Panc1 (cell line): ENCODE results near the gene ATP13A4. TPM values are rescaled to one million over a fixed set of nuclear protein-coding genes. Genes with fewer than 3 reads are reported as not detected.

Experiments
- ATAC-seq: fragments of 200-7000 bp; cut with Tn5 transposase; 2 replicates; pipeline ENCODE4 v1.9.1; 2020; ENCODE audit warnings: mild to moderate bottlenecking, moderate library complexity
- BruUV-seq: library from RNA; stranded (reverse); fragments of 400-500 nt; replicated peaks from 2 replicates; lab custom pipeline; 2021; lab: Mats Ljungman, UMichigan
- CTCF ChIA-PET: fragments of 300-600 bp; sonication (Branson Sonifier 250); formaldehyde crosslinking; loops from one replicate; lab custom pipeline; 2022; ENCODE audit warnings: antibody characterized with exemption; lab: Charles Lee
- POLR2A ChIA-PET: fragments of 300-600 bp; sonication (Branson Sonifier 250); formaldehyde crosslinking; loops from one replicate; lab custom pipeline; 2022; ENCODE audit warnings: antibody characterized with exemption; lab: Charles Lee
- DNase-seq: peaks from one replicate; pipeline ENCODE4 v3.0.0-alpha.2; 2010; ENCODE audit warnings: low read depth, low spot score
- H3K27ac ChIP-seq: 2 replicates; pipeline ENCODE4 v1.5.1; 2011; ENCODE audit warnings: mild to moderate bottlenecking, low read length, inconsistent platforms
- H3K27me3 ChIP-seq: fragments of 200-500 bp; sonication (Bioruptor generic); 2 replicates; pipeline ENCODE4 v1.6.0; 2014; ENCODE audit warnings: low read length, inconsistent platforms; ENCODE audit not compliant: control insufficient read depth, insufficient read depth
- H3K36me3 ChIP-seq: fragments of 200-500 bp; sonication (Bioruptor generic); 2 replicates; pipeline ENCODE4 v1.5.1; 2014; ENCODE audit warnings: inconsistent platforms, mild to moderate bottlenecking, low read length, moderate library complexity; ENCODE audit not compliant: control insufficient read depth, insufficient read depth
- H3K4me1 ChIP-seq: 2 replicates; pipeline ENCODE4 v1.5.1; 2011; ENCODE audit warnings: inconsistent platforms, mild to moderate bottlenecking, low read length, moderate library complexity; ENCODE audit not compliant: control insufficient read depth, insufficient read depth
- H3K4me3 ChIP-seq, 2 experiments: 2 replicates each; pipeline ENCODE4 v1.5.1; 2011 to 2012; ENCODE audit warnings: low read depth in 2 of 2, low read length in 2 of 2, mild to moderate bottlenecking in 2 of 2, inconsistent platforms in 1 of 2, moderate library complexity in 1 of 2
- H3K9me3 ChIP-seq: fragments of 200-500 bp; sonication (Bioruptor generic); 2 replicates; pipeline ENCODE4 v1.5.1; 2014; ENCODE audit warnings: low read depth, mild to moderate bottlenecking, inconsistent platforms, low read length, moderate library complexity; ENCODE audit not compliant: control insufficient read depth, insufficient read depth
- CTCF ChIP-seq: fragments of 450-650 bp; IDR thresholded peaks from 2 replicates; pipeline ENCODE4 v1.5.1; 2017; ENCODE audit warnings: mild to moderate bottlenecking
- POLR2AphosphoS5 ChIP-seq: IDR thresholded peaks from 2 replicates; pipeline ENCODE4 v1.6.1; 2012; ENCODE audit warnings: mild to moderate bottlenecking, low read depth, low read length, moderate library complexity
- REST ChIP-seq, 2 experiments: IDR thresholded peaks; 2 replicates each; pipeline ENCODE4 v1.6.1; 2011 to 2012; ENCODE audit warnings: low read depth in 2 of 2, control low read depth in 1 of 2, low read length in 1 of 2, mild to moderate bottlenecking in 1 of 2, moderate library complexity in 1 of 2; ENCODE audit not compliant: insufficient read depth in 1 of 2
- SIN3A ChIP-seq: IDR thresholded peaks from 2 replicates; pipeline ENCODE4 v1.6.1; 2012; ENCODE audit warnings: low read depth, mild to moderate bottlenecking, low read length, moderate library complexity, borderline replicate concordance; ENCODE audit not compliant: insufficient read depth
- TCF7L2 ChIP-seq: IDR thresholded peaks from 2 replicates; pipeline ENCODE4 v1.6.1; 2011; ENCODE audit warnings: mild to moderate bottlenecking, low read depth, low read length, inconsistent platforms
- in situ Hi-C: cut with HindIII; loops from 2 replicates; pipeline ENCODE4 v1.10.0; 2016; ENCODE audit warnings: low sequenced_read_pairs, low pct_unique_long_range_greater_than_20kb
- intact Hi-C: fragments of 100-400 bp; cut with micrococcal nuclease; formaldehyde crosslinking; loops from one replicate; pipeline ENCODE4 v1.10.0; 2022; ENCODE audit not compliant: unreplicated experiment
- total RNA-seq: library from RNA; stranded (reverse); gene quantifications from one replicate; pipeline ENCODE4 v1.2.1, GENCODE V29; 2021; ENCODE audit not compliant: unreplicated experiment

The ATP13A4 gene
- total RNA-seq, 1 experiment from 2014 or later = not detected

GRCh38 chr3:193594946-193595689 lies 40.4 kb upstream of the ATP13A4 start:
- TF ChIP-seq SIN3A = no peak
- TF ChIP-seq POLR2AphosphoS5 = no peak
- no peak for TF ChIP-seq CTCF
- TF ChIP-seq TCF7L2 = no peak
- TF ChIP-seq REST (IDR thresholded peaks at IDR 0.05; ENCODE audit: insufficient read depth in 1 of 2, low read depth in 2 of 2, low read length in 1 of 2) = no peak
- BruUV-seq = TSS peak; percentile 64
- H3K36me3 ChIP-seq = peaks cover 4% of the 10 kb centered on the region; the same call in 1 of the 2 replicates
- ChIA-PET POLR2A (no interaction called here), CTCF (no interaction called here)
- peak overlapping the region in 1 of 2 experiments; percentile 96; a peak in 2 of 4 replicates for H3K4me3 ChIP-seq
- no peaks in the 10 kb centered on the region for H3K9me3 ChIP-seq
- no peaks in the 10 kb centered on the region for H3K27me3 ChIP-seq
- ATAC-seq (no peak), DNase-seq (no peak)
- peaks cover 12% of the 10 kb centered on the region; the same call in 1 of the 2 replicates for H3K4me1 ChIP-seq
- intact Hi-C loops (no loop called here), in situ Hi-C loops (no loop called here)
- H3K27ac ChIP-seq = no peak overlapping the region

GRCh38 chr3:193593668-193594030 lies 39.0 kb upstream of the ATP13A4 start:
- POLR2A ChIA-PET = no interaction called here
- H3K9me3 ChIP-seq = no peaks in the 10 kb centered on the region
- ATAC-seq (no peak), DNase-seq (no peak)
- H3K27ac ChIP-seq = peak overlapping the region; percentile 96
- peaks cover 4% of the 10 kb centered on the region; the same call in 1 of the 2 replicates for H3K36me3 ChIP-seq
- peaks cover 12% of the 10 kb centered on the region; the same call in 1 of the 2 replicates for H3K4me1 ChIP-seq
- CTCF ChIA-PET = no interaction called here
- in situ Hi-C loops = no loop called here
- intact Hi-C loops = no loop called here
- no peak for TF ChIP-seq REST (IDR thresholded peaks at IDR 0.05; ENCODE audit: insufficient read depth in 1 of 2, low read depth in 2 of 2, low read length in 1 of 2)
- no peak for TF ChIP-seq CTCF
- TF ChIP-seq TCF7L2 = no peak
- TF ChIP-seq SIN3A = no peak
- no peak for TF ChIP-seq POLR2AphosphoS5
- H3K4me3 ChIP-seq = peak overlapping the region; percentile 96 to 99
- no TSS peak for BruUV-seq
- H3K27me3 ChIP-seq = no peaks in the 10 kb centered on the region
